Measurements from ENCODE around the gene IL6ST.

IL6ST gene

GRCh38 chr5:55918087-55919035 is 76.4 kb downstream of the IL6ST start:
- DNase-seq (ENCODE audit: low read depth), result no peak

GRCh38 chr5:55917402-55918086 is 77.2 kb downstream of the IL6ST start:
- DNase-seq (ENCODE audit: low read depth), result no peak

- no peak for DNase-seq (ENCODE audit: low read depth)
These were observed 77.8 kb downstream of the IL6ST start for GRCh38 chr5:55916986-55917385.

GRCh38 chr5:55915783-55916182 is 79.0 kb downstream of the IL6ST start:
- no peak for DNase-seq (ENCODE audit: low read depth)

- DNase-seq (ENCODE audit: low read depth), result no peak
These were observed 79.8 kb downstream of the IL6ST start for GRCh38 chr5:55914971-55915370.

- DNase-seq (ENCODE audit: low read depth), result no peak
These were observed 81.0 kb downstream of the IL6ST start for GRCh38 chr5:55913466-55914413.

GRCh38 chr5:55911784-55912653 is 82.7 kb downstream of the IL6ST start:
- no peak for DNase-seq (ENCODE audit: low read depth)

GRCh38 chr5:55908804-55909203 is 86.0 kb downstream of the IL6ST start:
- DNase-seq (ENCODE audit: low read depth), result no peak

- DNase-seq (ENCODE audit: low read depth), result no peak
These were observed 86.8 kb downstream of the IL6ST start for GRCh38 chr5:55907927-55908326.

- DNase-seq (ENCODE audit: low read depth), result no peak
These were observed 89.5 kb downstream of the IL6ST start for GRCh38 chr5:55905251-55905650.

GRCh38 chr5:55904152-55904551 is 90.6 kb downstream of the IL6ST start:
- no peak for DNase-seq (ENCODE audit: low read depth)

- DNase-seq (ENCODE audit: low read depth), result peak; percentile 13
These were observed 91.6 kb downstream of the IL6ST start for GRCh38 chr5:55903121-55903701.

- no peak for DNase-seq (ENCODE audit: low read depth)
These were observed 92.1 kb downstream of the IL6ST start for GRCh38 chr5:55902696-55903095.

- no peak for DNase-seq (ENCODE audit: low read depth)
These were observed 94.0 kb downstream of the IL6ST start for GRCh38 chr5:55900776-55901175.

GRCh38 chr5:55900068-55900467 is 94.7 kb downstream of the IL6ST start:
- DNase-seq (ENCODE audit: low read depth), result no peak

- DNase-seq (ENCODE audit: low read depth), result peak; percentile 28
These were observed 95.4 kb downstream of the IL6ST start for GRCh38 chr5:55899344-55899743.

GRCh38 chr5:55897905-55898304 is 96.9 kb downstream of the IL6ST start:
- peak; percentile 93 for DNase-seq (ENCODE audit: low read depth)

GRCh38 chr5:55897206-55897894 is 97.4 kb downstream of the IL6ST start:
- no peak for DNase-seq (ENCODE audit: low read depth)

GRCh38 chr5:55896663-55897062 is 98.1 kb downstream of the IL6ST start:
- DNase-seq (ENCODE audit: low read depth), result no peak

- DNase-seq (ENCODE audit: low read depth), result no peak
These were observed 98.5 kb downstream of the IL6ST start for GRCh38 chr5:55896238-55896637.

Data from non-pigmented ciliary epithelial cell (primary cell).